ENCODE data around the gene OSM.

Gene OSM

DNA sequence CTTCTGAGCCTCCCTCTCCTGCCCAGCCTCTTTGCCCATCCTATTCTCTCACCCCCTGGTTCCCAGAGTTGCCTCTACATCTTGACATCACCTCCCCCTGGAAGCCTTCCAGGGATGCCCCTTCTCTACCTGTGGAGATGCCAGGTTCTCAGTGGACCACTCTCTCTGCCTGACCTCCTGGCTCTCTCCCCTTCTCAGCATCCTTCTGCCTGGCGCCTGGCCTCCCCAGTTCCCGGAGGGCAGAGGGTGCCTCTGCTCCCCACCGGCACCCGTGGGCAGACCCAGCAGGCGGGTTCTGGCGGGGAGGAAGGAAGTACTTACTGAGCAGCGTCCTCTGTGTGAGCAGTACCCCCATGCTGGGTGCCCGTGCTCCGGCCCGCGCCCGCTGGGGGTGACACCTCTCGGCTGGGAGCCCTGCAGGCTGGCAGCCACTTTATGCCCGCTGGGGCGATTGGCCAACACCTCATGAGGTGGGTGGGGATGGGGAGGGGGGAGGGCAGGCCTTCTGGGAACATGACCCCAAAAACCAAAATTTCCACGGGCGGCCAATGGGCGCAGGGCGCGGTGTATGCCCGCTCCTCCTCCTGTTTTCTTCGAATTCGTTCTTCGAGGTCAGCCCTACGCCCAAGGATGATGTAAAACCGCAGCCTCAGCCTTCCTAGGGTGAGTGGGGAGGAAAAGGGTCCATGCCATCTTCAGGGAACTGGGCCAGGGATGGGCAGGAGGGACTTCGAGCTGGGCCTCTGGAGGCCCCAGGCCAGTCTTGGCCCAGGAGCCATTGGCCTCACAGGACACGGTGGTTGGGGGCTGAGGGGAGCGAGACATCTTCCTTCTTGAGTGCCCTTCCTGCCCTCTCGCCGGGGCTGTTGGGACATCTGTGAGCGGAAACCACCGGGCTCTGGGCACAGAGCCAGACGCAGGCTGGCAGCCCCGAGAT lies at the start of gene OSM:
TSS of gene OSM (minus strand) at position 407 of the 937 bp plus-strand sequence. CDS start at position 355, 52 bp downstream.
- no peak for DNase-seq

- DNase-seq: no peak
Observed at GRCh38 chr22:30315962-30316576, 49.4 kb upstream of the OSM start.

DNA sequence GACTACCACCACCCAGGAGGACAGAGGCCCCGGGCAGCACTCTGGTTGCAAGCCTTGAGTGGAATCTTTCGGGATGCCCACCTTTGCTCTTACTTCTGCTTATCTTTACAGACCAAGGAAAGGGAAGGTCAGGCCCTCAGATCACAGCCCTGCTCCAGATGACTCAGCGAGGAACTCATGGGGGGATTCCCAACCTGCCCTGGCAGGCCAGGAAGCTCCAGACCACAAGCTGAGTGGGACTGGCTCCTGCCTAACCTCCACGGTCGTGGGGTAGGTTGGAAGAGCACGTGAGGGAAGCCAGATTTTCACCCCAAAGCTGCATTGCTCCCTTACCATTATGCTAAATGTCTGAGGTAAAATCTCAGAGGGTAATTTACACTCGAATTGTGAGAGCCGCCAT lies 48.3 kb upstream of the OSM start:
- no peak for DNase-seq

DNA sequence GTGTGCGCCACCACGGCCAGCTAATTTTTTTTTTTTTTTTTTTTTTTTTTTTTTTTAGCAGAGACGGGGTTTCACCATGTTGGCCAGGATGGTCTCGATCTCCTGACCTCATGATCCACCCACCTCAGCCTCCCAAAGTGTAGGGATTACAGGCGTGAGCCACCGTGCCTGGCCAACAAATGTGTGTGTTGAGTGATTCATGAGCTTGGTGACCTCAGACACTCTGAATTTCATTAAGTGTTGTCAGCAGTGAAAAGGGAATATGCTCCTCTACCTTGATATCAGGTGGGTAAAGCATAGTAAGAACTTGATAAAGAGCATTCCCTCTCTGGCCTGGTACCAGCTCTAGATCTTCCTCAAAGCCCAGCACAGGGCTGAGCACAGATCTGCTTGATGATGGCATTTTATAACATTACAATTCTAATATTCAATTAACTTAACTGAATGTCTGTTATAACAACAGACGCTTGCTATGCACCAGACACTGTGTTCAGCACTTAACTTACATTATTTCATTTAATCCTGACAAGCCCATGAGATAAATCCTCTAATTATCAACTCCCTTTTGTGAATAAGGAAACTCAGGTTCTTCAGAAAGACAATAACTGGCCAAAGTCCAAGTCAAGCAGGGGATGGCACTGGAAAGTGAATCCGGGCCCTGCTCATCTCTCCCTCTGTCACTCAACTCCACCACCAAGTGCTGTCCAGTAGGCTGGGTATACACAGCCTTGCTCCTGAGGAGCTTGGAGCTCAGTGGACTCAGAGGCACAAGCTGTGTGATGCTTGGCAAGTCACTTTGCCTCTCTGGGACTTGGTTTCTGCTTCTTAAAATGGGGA lies 47.1 kb upstream of the OSM start:
- no peak for DNase-seq

GRCh38 chr22:30312053-30312452 lies 45.4 kb upstream of the OSM start:
- DNase-seq: peak; percentile 61

- no peak for DNase-seq
Observed at GRCh38 chr22:30310881-30311771, 44.5 kb upstream of the OSM start.

GRCh38 chr22:30309951-30310741 lies 43.5 kb upstream of the OSM start:
- DNase-seq: no peak

GRCh38 chr22:30308518-30309230 lies 42.0 kb upstream of the OSM start:
- DNase-seq: no peak

GRCh38 chr22:30308093-30308492 lies 41.4 kb upstream of the OSM start:
- no peak for DNase-seq

DNA sequence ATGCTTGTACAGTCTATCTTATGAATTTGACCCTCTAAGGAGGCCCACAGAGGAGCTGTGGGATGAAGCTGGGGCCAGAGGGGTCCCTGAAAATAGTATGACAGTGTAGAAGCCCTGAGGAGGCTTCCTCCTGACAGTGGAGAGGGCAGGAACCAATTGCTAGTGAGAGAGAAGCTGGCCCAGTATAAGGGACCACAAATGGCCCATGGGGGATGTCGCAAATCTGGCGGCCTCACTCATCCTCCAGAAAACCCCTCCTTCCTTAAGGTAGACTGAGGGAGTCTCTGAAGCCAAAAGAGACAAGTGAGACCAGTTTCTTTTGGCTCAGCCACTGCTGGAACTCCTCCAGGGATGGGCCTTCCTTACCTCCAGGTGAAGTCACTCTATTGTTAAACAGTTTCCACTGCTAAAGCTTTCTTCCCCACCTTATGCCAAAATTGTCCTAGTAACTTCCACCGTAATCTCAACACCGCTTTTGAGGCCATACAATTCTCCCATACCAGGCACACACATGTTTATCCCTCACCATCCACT lies 40.5 kb upstream of the OSM start:
- no peak for DNase-seq

DNA sequence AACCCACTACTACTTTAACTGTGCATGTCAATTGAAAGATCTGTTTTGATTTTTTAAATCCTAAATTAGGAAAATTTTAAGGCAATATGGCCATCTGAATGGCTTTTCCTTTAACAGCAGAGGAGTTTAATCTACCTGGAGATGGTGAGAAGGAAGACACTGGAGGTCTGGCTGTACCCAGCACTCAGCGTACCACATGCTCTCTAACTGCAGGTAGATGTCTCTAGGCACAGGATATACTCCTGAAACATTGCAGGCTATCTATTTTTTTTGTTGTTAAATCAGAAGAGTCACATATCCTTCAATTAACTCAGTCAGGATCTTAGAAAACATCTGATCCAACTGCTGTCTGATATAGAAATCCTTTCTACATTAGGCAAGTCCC lies 40.0 kb upstream of the OSM start:
- DNase-seq: no peak

DNA sequence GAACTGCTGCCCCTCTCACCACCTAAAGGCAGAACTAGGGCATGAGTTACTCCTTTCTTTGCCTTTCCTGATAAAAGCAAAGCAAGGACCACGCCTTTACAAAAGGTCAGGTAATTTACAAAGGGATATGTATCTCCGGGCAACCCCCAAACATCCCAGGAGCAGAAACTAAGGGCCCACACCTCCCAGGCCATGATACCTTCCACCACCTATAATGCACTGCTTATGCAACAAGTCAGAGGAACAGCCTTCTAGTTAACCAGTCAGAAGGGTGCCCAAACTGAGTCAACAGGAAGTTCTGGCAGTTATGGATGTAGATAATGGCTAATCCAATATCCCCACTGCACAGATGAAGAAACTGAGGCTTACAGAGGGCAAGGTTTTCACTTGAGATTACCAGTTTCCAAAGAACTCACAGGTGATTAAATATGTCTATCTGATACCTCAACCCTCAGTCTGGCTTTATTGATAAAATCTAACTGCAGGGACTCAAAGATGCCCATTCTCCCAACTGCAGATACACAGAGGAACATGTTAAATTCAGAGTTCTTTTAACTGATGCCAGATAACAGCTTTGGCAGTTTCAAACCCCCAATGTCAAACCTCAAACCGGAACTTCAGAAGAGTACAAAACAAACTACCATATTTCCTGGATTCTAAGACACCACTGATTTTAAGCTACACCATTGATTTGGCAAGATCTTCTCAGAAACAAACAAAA lies 39.4 kb upstream of the OSM start:
- DNase-seq: no peak

DNA sequence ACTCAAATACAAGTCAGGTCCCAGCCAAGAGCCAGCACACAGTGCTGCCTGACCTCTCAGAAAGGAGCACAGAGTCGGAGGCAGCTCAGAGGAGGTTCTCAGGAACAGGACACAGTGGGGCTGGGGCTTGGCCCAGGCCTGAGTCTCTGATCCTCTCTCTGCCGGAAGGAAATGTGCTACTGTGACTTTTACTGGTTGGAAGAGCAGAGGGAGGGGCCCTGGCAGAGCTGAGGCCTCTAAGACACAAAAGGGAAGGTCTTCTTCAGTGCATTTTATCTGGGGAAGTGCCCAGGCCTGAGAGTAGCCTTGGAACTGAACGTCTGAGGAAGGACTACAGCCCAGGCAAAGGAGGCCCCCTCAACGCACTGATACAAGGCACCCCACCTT lies 38.9 kb upstream of the OSM start:
- DNase-seq: no peak

- DNase-seq: no peak
Observed at GRCh38 chr22:30304495-30305244, 38.0 kb upstream of the OSM start.

GRCh38 chr22:30302810-30303138 lies 36.1 kb upstream of the OSM start:
- no peak for DNase-seq

GRCh38 chr22:30301995-30302809 lies 35.6 kb upstream of the OSM start:
- no peak for DNase-seq

DNA sequence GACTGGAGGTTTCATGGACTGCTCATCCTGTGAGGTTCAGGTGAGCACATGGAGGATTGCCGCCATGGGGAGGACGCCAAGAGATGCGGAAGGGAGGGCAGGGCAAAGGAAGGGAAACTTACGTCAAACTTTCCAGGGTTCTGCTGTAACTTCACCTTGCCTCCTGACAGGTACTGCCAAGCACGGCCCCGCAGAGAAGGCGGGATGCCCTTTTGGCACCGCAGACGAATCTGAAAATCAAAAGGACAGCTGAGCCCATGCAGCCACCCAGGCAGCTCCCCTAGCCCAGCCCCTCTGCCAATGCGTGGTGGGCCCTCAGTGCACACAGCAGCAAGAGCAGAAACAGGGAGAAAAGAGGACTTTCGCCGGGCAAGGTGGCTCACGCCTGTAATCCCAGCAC lies 32.7 kb upstream of the OSM start:
- DNase-seq: no peak

- no peak for DNase-seq
Observed at GRCh38 chr22:30297991-30298701, 31.5 kb upstream of the OSM start.
